Measurements from ENCODE around the gene TK1.
A peak's percentile ranks its signal among the peaks of the same experiment; 100 is the strongest.
"Not testable (repeated sequence)": the region's sequence is repeated elsewhere in the genome, so short reads cannot be mapped to it uniquely, and the experiment has no call there.

The TK1 gene

DNA sequence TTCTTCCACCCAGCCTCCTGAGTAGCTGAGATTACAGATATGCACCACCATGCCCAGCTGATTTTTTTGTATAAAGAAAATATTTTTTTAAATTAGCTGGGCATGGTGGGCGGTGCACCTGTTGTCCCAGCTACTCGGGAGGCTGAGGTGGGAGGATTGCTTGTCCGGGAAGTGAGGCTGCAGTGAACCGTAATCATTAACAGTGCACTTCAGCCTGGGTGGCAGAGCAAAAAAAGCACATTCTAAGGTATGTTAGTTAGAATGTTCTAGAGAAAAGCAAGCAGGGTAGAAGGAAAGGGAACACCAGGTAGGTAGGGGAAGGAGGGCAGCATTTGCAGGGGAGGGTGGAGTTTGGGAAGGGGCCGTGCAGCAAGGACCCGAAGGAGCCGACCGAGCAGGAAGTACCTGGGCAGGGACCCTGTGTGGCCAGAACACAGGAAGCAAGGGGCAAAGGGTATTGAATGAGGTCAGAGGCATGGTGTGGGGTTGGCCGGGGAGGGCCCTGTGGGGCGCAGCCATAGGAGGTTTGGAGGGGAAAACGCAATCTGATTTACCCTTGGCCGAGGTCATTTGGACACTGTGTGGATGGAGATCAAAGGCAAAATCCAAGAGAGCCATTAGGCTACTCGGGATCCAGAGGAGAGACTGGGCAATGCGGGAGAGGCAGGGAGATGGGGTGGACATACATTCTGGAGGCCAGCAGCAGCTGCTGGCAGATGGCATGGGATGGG is 38.4 kb downstream of the TK1 start:
- no peak for DNase-seq (ENCODE audit: low read depth)

DNA sequence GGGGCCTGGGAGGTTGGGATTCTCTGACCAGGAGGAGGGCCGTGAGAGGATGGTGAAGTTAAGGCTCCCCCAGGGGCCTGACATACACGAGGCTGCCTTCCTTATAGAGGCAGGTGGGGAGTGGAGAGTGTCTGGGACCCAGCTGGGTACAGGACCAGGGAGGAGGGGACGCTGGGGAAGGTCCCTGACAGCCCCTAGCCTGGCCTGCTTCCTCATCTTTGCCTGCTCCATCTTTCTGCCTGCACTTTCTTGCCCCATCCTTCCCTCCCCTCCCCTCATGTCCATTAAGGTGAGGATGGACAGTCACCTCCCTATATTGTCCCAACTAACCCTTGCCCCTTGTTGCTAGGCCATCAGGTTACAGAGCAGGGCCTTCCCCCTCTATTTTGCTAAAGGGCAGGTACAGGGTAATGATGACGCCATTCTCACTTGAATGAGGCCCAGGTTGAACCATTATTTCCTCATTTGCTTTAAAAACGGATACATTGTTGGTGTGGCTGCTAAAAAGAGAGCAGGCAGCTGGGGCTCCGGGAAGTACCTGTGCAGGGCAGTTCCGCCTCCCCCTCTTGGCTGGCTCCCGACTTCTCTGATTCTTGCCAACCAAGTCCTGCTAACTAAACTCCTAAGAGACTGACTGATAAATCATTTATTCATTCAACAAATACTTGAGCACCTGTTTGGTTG is 39.4 kb downstream of the TK1 start:
- DNase-seq (ENCODE audit: low read depth), result no peak

DNA sequence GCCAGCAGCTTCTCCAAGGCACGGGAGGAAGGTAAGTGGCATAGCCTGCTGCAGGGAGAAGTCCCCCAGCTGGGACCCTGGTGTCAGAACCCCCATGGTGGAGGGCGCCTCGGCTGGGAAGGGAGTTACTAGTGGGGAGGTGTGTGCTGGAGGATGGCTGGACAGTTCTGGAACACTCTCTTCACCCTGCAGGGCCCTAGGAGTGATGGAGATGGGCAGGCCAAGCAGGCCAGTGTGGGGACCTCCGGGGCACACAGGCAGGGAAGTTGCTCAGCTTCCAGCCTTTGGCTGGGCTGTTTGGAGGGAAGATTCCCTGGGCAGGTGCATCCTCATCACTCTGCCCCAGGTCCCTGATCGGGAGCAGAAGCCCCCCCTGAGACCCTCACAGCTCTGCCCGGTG is 40.0 kb downstream of the TK1 start:
- DNase-seq (ENCODE audit: low read depth), result no peak

DNA sequence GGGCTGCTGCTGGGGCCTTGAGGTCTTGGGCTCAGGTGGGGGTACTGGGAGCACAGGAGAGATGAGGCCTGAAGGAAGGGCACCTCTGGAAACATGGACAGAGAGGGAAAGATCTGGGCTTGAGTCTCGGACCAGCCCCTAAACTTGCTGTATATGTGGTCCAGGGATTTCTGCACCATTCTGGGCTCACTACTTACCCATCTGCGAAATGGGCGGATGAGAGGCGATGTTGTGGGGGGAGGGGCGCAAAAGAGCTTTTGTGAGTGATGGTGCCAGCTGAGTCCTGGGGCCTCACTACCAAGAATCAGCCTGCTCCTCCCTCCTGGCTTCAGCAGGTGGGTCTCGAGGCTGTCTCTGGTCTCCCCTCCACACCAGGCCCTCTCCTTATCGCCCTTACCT is 40.4 kb downstream of the TK1 start:
- no peak for DNase-seq (ENCODE audit: low read depth)

DNA sequence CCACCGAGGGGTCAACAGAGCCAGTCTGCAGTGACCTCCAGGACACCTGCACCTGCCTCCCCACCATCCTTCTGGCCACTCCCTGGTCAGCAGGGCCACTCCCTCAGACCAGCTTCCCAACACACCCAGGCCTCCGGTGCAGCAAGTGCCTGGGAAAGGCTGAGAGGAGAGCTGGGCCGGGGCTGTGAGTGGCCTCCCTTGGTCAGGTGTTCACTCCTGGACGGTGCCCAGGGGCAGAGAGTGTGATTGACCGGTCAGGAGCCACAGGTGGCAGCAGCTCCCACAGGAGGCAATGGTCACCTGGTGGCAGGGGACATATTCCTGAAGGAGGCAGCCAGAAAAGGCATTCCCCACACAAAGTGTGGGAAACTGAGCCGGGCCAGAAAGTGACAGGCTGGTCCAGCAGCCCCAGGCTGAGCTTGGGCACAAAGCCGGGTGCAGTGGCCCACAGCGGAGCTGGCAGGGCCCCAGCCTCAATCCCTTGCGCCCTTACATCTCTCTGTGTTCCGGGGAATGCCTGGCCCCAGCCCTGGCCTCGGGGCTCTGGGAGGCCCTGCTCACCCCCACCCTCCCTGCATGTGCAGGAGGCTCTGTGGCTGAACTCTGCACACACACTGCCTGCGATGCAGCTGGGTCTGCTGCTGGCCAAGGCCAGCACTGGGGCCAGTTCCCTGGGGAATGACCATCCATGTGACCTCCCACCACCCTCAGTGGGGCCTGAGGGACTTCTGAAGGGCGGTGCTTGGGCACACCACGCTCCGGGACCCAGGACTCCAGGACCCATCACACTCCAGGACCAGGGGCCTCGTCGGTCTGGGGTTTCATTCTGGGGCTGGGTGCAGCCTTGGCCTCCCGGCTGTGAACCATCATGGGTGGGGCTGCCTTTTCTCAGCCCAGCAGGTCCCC is 41.9 kb downstream of the TK1 start:
- DNase-seq (ENCODE audit: low read depth), result no peak

DNA sequence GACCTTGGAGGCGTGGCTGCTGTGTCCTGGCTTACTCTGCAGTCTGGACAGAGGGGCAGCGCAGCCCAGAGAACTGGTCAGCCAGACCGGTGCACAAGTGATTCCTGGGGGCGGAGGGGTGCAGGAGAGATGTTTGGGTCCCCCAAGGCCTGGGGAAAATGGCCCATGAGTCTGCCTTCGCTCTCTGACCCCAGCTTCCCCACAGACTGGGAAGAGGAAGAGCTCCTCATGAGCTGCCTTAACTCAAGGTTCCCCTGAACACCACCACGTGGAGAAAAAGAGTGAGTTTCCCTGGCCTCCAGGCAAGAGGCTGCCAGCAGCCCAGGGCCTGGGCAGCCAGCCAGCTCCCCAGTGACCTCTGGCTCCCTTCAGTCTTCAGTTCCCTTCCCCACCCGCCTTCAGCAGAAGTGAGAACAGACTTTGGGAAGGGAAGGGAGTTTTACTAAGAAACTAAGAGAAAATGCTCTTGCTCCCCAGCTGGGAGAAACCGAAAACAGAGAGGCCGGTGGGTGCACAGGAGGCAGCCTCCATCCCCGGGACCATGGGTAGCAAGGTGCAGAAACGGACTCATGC is 42.6 kb downstream of the TK1 start:
- DNase-seq (ENCODE audit: low read depth), result no peak

DNA sequence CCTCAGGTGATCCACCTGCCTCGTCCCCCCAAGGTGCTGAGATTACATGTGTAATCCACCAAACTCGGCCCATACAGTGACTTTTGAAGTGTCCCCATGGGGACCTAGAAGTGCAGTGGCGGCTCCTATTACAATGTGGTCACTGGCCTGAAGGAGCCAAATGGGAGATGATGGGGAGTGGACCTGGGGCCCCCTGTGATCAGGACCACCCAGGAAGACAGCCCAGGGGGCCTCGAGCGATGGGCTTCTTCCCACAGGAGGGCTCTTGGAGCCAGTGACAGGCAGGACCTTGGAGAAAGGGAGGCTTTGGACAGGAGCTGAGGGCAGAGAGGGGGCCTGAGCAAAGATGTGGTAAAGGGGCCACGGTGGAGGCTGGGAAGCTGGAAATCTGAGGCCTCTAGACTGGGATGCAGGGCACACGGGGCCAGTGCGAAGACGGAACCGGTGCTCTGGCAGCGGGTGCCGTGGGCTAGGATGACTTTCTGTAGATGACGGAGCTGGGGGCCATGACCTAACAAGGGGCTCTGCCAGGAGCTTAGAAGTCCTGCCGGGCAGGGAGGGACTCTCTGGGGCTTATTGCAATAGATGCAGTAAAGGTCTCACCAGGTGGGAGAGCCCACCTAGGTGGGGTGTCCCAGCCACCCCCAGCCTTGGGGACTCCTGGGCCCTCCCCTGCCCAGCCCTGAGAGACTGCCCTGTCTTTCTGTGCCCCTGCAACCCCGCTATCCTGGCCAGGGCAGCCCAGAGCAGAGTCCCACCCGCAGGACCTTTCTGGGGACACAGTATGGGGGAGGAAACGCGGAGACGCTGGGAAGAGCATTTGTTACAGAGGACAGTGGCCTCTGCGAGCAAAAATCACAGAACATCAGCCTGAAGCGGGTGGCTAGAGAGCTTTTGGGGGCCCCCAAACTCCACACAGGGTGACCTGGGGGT is 43.4 kb downstream of the TK1 start:
- no peak for DNase-seq (ENCODE audit: low read depth)

DNA sequence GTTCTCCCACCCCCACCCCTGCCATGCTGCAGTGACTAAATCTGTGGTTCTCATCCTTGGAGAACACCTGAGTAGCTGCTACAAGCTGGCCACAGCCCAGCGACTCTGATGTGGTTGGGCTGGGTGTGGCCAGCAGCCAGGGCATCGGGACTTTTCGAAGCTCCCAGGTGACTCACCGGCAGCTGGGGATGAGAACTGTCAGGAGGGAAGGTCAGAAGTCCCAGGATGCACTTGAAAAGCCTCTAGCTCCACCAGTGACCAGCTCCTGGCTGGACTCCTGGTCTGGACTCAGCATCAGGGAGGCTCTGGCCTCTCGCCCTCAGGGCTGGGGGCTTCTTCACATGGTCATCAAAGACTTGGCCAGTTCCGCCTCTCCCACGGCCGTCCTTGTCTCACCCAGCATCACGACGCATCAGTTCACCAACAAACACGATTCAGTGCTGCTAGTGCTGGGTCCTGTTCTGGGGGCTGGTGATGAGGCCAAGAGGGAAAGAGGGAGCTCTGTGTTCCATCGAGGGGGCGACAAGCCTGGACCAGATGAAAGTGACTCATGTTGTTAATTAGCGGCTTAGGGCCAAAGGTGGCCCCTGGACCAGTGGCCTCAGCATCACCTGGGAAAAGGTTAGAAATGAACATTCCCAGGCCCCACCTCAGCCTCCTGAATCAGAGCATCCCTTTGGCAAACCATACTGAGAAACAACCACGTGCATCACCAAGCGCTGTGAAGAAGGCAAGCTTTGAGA is 44.6 kb downstream of the TK1 start:
- DNase-seq (ENCODE audit: low read depth), result no peak

DNA sequence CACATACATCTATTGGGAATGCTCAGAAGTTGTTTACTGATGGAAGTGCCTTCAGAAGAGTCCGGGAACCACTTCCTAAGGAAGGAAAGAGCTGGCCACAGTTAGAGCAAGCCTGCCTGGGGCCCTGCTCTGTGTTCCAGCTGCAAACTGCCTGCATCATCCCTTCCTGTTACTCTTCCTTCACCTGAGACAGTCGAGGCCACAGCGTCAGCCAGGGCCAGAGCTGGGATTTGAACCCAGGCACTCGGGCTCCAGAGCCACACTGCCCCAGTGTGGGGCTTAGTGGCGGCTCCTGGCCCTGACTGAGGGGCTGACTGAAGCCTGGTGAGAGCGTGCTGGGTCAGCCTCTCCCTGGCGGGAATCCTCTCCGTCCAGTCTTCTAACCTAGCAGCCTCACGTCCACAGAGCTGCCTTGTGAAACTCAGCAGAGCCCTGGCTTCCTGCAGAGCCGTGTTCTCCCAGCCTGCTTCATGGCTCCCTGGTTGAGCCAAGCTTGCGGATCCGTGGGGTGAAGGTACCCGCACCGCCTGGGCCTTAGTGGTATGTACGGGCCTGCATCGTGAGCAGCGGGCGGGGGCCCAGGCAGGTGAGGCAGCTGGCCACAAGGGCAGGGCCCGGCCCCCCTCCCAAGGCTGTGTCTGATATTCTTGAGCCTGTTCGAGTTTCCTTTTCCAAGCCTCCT is 45.3 kb downstream of the TK1 start:
- DNase-seq (ENCODE audit: low read depth), result no peak

DNA sequence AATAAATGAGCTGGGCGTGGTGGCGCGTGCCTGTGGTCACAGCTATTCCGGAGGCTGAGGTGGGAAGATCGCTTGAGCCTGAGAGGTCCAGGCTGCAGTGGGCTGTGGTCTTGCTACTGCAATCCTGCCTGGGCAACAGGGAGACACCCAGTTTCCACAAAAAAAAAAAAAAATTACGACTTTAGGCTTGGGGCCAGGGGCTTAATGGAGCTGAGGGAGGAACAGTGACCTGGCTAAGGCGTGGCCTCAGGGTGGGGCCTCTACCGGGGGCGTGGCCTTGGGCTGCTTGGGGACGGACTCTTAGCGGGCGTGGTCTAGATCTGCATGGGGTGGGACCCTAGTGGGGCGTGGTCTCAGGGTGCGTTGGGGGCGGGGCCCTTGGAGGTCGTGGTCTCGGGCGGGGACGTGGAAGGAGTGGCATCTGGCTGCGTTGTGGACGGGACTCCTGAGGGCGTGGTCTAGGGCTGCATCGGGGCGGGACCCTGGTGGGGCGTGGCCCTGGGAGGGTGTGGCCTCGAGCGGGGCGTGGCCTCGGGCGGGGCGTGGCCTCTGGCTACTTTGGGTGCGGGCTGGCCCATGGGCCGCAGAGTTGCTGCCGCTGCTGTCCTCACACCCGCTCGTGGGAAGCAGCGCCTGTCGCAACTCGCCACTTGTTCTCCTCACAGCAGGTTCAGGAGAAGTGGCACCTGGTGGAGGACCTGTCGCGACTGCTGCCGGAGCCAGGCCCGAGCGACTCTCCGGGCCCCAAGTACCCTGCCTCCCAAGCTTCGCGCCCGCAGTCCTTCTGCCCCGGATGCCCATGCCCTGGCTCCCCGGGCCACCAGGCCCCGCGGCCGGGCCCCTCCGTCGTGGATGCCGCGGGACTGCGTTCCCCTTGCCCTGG is 46.4 kb downstream of the TK1 start:
- peak; percentile 90 for DNase-seq (ENCODE audit: low read depth)

DNA sequence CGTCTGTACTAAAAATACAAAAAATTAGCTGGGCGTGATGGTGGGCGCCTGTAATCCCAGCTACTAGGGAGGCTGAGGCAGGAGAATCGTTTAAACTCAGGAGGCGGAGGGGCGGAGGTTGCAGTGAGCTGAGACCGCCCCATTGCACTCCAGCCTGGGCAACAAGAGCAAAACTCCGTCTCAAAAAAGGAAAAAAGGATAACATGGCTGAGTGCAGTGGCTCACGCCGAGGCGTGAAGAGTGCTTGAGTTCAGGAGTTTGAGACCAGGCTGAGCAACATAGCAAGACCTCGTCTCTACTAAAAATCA is 47.0 kb downstream of the TK1 start:
- DNase-seq (ENCODE audit: low read depth), result not testable (repeated sequence)

DNA sequence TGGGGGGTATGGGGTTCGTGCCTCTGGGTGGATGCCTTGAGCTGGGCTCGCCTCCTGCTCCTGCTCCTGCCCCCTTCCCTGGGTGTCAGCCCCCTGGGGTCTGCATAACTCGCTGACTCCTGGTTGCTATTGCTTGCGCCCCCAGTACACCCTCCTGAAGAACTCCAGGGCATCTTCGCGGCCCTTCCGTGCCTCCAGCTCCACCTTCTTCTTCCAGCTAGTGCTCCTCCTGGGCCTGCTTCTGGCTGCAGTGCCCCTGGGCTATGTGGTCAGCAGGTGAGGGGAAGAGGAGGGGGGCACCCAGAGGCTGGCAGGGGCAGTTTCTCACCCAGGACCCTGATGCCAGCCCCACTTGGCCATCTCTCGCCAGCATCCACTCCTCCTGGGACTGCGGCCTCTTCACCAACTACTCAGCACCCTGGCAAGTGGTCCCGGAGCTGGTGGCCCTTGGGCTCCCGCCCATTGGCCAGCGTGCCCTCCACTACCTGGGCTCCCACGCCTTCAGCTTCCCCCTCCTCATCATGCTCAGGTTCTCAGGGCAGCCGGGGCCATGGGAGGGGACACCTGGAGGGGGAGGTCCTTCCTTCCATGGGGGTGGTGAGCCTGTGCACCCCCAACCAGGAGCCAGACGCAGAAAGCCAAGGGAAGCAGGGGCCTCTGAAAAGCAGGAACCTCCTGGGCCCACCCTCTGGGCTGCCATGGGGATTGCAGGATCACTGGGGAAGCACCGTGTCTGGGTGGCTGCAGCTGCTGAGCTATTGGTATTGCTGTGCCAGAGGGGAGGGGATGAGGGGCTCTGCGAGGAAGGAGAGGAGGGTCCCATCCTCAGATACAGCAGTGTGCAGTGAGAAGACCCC is 48.4 kb downstream of the TK1 start:
- DNase-seq (ENCODE audit: low read depth), result no peak

DNA sequence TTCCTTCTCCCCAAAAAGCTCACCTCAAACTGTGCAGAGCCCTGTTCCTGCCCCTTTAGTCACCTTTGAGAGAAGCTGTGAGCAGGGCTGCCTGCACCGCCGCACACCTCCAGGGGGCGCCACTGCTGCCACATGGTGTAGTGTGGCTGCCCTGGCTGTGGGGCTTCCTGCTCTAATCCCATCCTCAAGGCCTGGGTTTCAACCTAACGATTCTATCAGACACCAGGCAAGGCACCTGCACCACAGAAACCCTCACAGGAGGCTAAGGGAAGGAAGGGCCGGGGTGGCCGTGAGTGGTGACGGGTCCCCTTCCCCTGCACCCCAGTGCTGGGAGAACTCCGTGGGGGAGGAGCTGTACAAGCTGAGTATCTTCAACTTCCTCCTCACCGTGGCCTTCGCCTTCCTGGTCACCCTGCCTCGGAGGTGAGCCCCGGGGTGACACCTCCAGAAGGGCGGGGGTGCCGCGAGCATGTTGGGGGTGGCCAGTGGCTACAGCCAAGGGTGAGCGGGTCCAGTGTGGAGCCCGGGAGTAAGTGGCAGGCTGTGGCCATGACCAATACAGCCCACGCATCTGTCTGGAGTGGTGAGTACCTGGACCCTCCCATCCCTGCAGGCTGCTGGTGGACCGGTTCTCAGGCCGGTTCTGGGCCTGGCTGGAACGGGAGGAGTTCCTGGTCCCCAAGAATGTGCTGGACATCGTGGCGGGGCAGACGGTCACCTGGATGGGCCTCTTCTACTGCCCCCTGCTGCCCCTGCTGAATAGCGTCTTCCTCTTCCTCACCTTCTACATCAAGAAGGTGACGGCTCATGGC is 49.3 kb downstream of the TK1 start:
- DNase-seq (ENCODE audit: low read depth), result no peak

DNA sequence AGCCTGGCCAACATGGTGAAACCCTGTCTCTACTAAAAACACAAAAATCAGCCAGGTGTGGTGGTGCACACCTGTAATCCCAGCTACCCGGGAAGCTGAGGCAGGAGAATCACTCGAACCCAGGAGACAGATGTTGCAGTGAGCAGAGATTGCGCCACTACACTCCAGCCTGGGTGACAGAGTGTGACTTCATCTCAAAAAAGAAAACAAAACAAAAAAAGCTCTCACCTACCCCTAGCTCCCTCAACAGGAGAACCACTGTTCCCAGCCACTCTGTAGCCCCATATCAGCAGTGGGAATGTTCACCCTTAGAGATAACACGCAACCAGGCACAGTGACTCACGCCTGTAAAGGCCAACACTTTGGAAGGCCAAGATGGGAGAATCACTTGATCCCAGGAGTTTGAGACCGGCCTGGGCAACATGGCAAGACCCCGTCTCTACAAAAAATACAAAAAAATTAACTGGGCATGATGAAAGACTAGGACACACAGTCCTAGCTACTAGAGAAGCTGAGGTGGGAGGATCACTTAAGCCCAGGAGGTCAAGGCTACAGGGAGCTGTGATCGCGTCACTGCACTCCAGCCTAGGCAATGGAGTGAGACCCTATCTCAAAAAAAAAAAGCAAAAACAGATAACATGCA is 50.9 kb downstream of the TK1 start:
- DNase-seq (ENCODE audit: low read depth), result no peak

DNA sequence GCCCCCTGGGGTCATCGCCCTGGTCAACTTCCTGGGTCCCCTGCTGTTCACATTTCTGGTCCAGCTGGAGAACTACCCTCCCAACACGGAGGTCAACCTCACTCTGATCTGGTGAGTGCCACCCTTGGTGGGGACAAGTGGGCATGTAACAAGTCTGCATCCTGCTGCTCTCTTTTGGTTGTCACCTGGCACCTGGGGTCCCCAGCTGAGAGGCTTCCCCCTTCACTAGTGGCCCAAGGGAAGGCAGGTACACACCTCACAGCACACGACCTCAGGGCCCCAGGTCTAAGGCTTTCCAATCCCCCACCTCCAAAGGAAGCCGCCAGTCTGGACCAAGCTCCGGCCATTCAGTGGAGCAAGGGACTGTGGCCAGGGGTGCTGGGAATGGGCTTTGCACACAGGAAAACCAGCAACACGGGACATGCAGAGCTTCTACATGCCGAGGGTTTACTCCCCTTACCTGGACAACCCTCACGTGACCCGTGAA is 51.9 kb downstream of the TK1 start:
- DNase-seq (ENCODE audit: low read depth), result no peak

DNA sequence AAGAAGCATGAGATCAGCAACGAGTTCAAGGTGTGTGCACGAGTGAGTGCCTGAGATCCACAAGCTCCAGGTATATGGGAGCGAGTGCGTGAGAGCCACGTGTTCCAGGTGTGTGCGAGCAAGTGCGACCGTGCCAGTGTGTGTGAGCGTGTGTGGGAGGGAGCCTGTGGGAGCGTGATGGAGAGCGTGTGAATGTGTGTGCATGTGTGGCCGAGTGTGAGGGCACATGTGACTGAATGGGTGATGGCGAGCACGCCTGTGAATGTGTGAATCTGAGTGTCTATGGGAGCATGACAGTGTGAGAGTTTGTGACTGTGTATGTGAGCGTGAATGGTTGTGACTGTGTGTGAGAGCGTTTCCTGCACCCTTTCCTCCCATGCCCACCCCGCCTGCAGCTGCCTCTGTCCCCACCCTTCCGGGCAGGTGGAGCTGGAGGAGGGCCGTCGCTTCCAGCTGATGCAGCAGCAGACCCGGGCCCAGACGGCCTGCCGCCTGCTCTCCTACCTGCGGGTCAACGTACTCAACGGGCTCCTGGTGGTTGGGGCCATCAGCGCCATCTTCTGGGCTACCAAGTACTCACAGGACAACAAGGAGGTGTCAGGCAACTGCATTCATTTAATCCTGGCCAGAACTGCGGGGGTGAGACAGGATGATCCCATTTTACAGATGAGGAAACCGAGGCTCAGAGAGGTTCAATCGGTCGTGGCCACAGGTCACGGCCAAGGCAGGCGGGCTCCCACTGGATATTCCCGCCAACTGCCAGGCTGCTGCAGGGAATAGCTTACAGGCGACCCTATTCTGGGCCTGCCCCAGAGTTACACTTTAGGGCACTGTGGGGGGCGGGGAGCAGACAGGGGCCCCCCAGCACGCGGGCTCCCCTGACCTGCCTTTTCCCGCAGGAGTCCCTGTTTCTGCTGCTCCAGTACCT is 52.6 kb downstream of the TK1 start:
- no peak for DNase-seq (ENCODE audit: low read depth)

All from stimulated activated CD8-positive, alpha-beta memory T cell treated with anti-CD3 and anti-CD28 coated beads, Interleukin-7, amount 100 ng/mL, for 24 hours (primary cell).